Endometrial microvascular endothelial cells (primary cell): ENCODE measurements around the gene DEPDC5. TPM values are rescaled to one million over a fixed set of nuclear protein-coding genes. Genes with fewer than 3 reads are reported as not detected.

ENCODE experiments used
- in situ Hi-C: cut with HindIII; loops from 2 replicates; pipeline ENCODE4 v1.10.0; 2017; ENCODE audit warnings: low sequenced_read_pairs, low pct_unique_long_range_greater_than_20kb; ENCODE audit errors: inconsistent ontology term
- total RNA-seq: library from RNA; depleted of rRNA; stranded (reverse); fragments of >200 nt; gene quantifications from one replicate; pipeline ENCODE4 v1.2.3, GENCODE V29; 2015; ENCODE audit errors: inconsistent ontology term

Gene DEPDC5
- total RNA-seq, 1 donor from 2014 or later = 14.9 TPM

DNA sequence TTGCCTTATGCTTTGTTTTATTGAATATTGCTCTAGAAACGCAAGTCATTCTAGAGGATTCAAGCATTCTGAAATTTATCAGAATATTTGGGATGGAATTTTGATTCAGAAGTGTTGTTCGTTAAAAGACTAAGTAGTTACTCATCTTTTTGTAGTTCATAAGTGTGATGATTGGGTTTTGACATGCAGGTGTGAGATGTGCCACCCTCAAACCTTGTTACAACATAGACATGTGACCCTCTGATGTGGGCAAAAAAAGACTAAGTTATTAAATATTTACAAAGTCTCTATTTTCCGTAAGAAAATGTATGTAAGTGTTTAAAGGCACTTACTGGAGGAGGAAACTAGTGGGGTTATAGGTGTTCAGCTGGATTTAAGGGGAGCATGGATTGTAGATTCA is 199.4 kb downstream of the DEPDC5 start:
- in situ Hi-C loops = loop anchor here (25.0 kb wide), 1 partner anchor 291 kb away; the partner anchor contains the start of gene PISD

DNA sequence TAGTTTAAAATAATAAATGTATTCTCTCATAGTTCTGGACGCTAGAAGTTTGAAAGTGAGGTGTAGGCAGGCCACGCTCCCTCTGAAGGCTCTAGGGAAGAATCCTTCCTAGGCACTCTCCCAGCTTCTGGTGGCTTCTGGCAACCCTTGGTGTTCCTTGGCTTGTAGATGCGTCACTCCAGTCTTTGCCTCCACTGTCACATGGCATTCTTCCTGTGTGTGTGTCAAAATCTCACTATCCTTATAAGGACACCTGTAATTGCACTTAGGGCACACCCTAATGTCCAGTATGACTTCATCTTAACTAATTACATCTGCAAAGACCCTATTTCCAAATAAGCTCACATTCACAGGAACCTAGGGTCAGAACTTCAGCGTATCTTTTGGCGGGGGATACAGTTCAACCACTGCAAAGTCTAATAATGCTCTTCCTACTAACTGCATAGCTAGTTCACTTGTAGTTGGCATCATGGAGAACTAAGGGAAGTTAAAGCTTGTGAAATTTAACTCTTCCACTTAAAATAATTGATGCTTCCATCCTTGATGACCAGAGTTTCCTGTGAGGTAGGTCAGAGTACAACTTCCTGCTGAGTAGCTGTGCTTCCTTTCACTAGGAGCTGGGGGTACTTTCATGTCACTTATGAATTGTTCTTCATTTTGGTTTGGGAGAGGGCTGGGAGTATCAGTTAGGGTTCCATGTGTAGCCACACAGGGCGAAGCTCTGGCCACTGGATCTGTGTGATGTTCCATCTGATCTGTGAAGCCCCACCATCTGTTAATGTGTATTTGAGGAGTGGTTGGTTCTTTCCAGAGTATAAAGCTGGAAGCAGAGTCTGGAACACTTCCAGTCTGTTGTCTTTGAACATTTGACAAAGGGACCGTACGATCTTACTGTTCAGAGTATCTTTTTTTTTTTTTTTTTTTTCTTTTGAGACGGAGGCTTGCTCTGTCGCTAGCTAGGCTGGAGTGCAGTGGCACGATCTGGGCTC is 201.0 kb downstream of the DEPDC5 start:
- in situ Hi-C loops = loop anchor here (25.0 kb wide), 1 partner anchor 293 kb away; the partner anchor contains the start of gene PISD

DNA sequence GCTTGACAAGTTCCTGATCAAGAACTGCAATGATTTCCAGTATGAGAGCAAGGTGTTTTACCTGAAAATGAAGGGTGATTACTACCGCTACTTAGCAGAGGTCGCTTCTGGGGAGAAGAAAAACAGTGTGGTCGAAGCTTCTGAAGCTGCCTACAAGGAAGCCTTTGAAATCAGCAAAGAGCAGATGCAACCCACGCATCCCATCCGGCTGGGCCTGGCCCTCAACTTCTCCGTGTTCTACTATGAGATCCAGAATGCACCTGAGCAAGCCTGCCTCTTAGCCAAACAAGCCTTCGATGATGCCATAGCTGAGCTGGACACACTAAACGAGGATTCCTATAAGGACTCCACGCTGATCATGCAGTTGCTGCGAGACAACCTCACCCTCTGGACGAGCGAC is 202.5 kb downstream of the DEPDC5 start:
- in situ Hi-C loops = loop anchor here (25.0 kb wide), 1 partner anchor 294 kb away; the partner anchor contains the start of gene PISD

Other genes starting within 250 kb of the DEPDC5 start
- 84.6 TPM for gene PISD, start 91.8 kb upstream of the DEPDC5 start, total RNA-seq
- gene PRR14L, start 3.9 kb upstream of the DEPDC5 start, total RNA-seq = 10.1 TPM
- 217 TPM for gene YWHAH, start 190.5 kb downstream of the DEPDC5 start, total RNA-seq